Measurements from ENCODE around the gene VWA8. TPM values are rescaled to one million over a fixed set of nuclear protein-coding genes. Genes with fewer than 3 reads are reported as not detected.
"Not testable (repeated sequence)": the region's sequence is repeated elsewhere in the genome, so short reads cannot be mapped to it uniquely, and the experiment has no call there.

VWA8 gene
- polyA plus RNA-seq, 1 donor (not counting 4 experiments of a cell fraction or from before 2014, with no cell fraction given), result 17.8 TPM

DNA sequence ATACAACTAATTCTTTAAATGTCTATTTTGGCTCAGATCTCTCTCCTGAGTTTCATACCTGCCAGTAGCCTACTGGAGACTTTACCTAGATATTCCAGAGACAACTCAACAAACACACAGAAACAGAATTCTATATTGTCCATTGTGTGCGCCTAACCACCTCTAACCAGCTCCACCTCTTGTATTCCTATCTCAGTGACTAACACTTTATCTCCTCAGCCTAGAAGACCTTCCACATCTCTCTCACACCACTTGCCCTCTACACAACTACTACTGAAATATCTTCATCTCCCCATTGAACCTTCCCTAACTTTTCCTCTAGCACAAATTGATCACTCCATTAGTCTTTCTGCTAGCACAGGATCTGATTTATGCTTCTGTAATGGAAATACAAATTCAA, 6.7 kb downstream of the VWA8 start:
- H3K4me1 ChIP-seq (ENCODE audit: control insufficient read depth, extremely low read depth, insufficient read depth, low read length), result peaks cover 2% of the 10 kb centered on the region
- H3K4me3 ChIP-seq (ENCODE audit: control insufficient read depth in 2 of 3, extremely low read depth in 1 of 3, insufficient read depth in 2 of 3, low read depth in 1 of 3, low read length in 3 of 3), result no peak overlapping the region
- no peaks in the 10 kb centered on the region for H3K9me3 ChIP-seq (ENCODE audit: control insufficient read depth, low read depth, low read length)
- no peak for DNase-seq (ENCODE audit: low read depth, low spot score)
- no peaks in the 10 kb centered on the region for H3K9me1 ChIP-seq (ENCODE audit: control insufficient read depth, extremely low read depth, insufficient read depth, low read length)
- no peak overlapping the region for H3K27ac ChIP-seq (ENCODE audit: control insufficient read depth, insufficient read depth, low read length)
- no peak for FAIRE-seq
- H3K4me2 ChIP-seq (ENCODE audit: control insufficient read depth, extremely low read depth, insufficient read depth, low read depth, low read length), result no peak overlapping the region
- no peak for TF ChIP-seq EZH2 (IDR thresholded peaks at IDR 0.05; ENCODE audit: low read length)
- no peak for TF ChIP-seq CTCF (optimal IDR thresholded peaks at IDR 0.05 in 1 of 3, IDR thresholded peaks at IDR 0.05 in 1 of 3, conservative IDR thresholded peaks at IDR 0.05 in 1 of 3; ENCODE audit: extremely low read depth in 1 of 3, insufficient read depth in 2 of 3, low read length in 3 of 3)
- H4K20me1 ChIP-seq (ENCODE audit: control insufficient read depth, extremely low read depth, insufficient read depth, low read length), result no peaks in the 10 kb centered on the region
- H3K36me3 ChIP-seq (ENCODE audit: control insufficient read depth in 2 of 2, extremely low read depth in 1 of 2, insufficient read depth in 2 of 2, low read length in 2 of 2), result peaks cover 0 to 1% of the 10 kb centered on the region in 2 experiments
- dilution Hi-C loops (cut with MboI; ENCODE audit: extremely low pct_ligation_motif_present, low sequenced_read_pairs), result no loop called here
- H3K79me2 ChIP-seq (ENCODE audit: control insufficient read depth, insufficient read depth, low read length), result peaks cover 78% of the 10 kb centered on the region
- no peak overlapping the region for H3K9ac ChIP-seq (ENCODE audit: control insufficient read depth, extremely low read depth, insufficient read depth, low read length)
- no peak overlapping the region for H2AFZ ChIP-seq (ENCODE audit: control insufficient read depth, low read length)
- no peaks in the 10 kb centered on the region for H3K27me3 ChIP-seq (ENCODE audit: control insufficient read depth, extremely low read depth, insufficient read depth, low read length)

GRCh38 chr13:41952749-41953148, 8.2 kb downstream of the VWA8 start:
- dilution Hi-C loops (cut with MboI; ENCODE audit: extremely low pct_ligation_motif_present, low sequenced_read_pairs), result no loop called here
- no peak for FAIRE-seq

GRCh38 chr13:41949104-41949503, 11.8 kb downstream of the VWA8 start:
- H3K9me3 ChIP-seq (ENCODE audit: control insufficient read depth, low read depth, low read length); H3K36me3 ChIP-seq (ENCODE audit: control insufficient read depth in 2 of 2, extremely low read depth in 1 of 2, insufficient read depth in 2 of 2, low read length in 2 of 2); H3K9me1 ChIP-seq (ENCODE audit: control insufficient read depth, extremely low read depth, insufficient read depth, low read length); H3K27ac ChIP-seq (ENCODE audit: control insufficient read depth, insufficient read depth, low read length); dilution Hi-C loops (cut with MboI; ENCODE audit: extremely low pct_ligation_motif_present, low sequenced_read_pairs); FAIRE-seq; H3K27me3 ChIP-seq (ENCODE audit: control insufficient read depth, extremely low read depth, insufficient read depth, low read length); H3K4me2 ChIP-seq (ENCODE audit: control insufficient read depth, extremely low read depth, insufficient read depth, low read depth, low read length); H3K4me3 ChIP-seq (ENCODE audit: control insufficient read depth in 2 of 3, extremely low read depth in 1 of 3, insufficient read depth in 2 of 3, low read depth in 1 of 3, low read length in 3 of 3); H3K9ac ChIP-seq (ENCODE audit: control insufficient read depth, extremely low read depth, insufficient read depth, low read length); DNase-seq (ENCODE audit: low read depth, low spot score); H4K20me1 ChIP-seq (ENCODE audit: control insufficient read depth, extremely low read depth, insufficient read depth, low read length); H2AFZ ChIP-seq (ENCODE audit: control insufficient read depth, low read length); H3K4me1 ChIP-seq (ENCODE audit: control insufficient read depth, extremely low read depth, insufficient read depth, low read length): not testable (repeated sequence)
- H3K79me2 ChIP-seq (ENCODE audit: control insufficient read depth, insufficient read depth, low read length), result peaks cover 45% of the 10 kb centered on the region

More at GRCh38 chr13:41952749-41953148, 8.2 kb downstream of the VWA8 start:
- H3K36me3 ChIP-seq (ENCODE audit: control insufficient read depth in 2 of 2, extremely low read depth in 1 of 2, insufficient read depth in 2 of 2, low read length in 2 of 2), result peaks cover 0 to 1% of the 10 kb centered on the region in 2 experiments
- no peak for DNase-seq (ENCODE audit: low read depth, low spot score)
- H3K9ac ChIP-seq (ENCODE audit: control insufficient read depth, extremely low read depth, insufficient read depth, low read length), result no peak overlapping the region
- no peak overlapping the region for H3K4me3 ChIP-seq (ENCODE audit: control insufficient read depth in 2 of 3, extremely low read depth in 1 of 3, insufficient read depth in 2 of 3, low read depth in 1 of 3, low read length in 3 of 3)
- H3K27me3 ChIP-seq (ENCODE audit: control insufficient read depth, extremely low read depth, insufficient read depth, low read length), result no peaks in the 10 kb centered on the region
- TF ChIP-seq CTCF (optimal IDR thresholded peaks at IDR 0.05 in 1 of 3, IDR thresholded peaks at IDR 0.05 in 1 of 3, conservative IDR thresholded peaks at IDR 0.05 in 1 of 3; ENCODE audit: extremely low read depth in 1 of 3, insufficient read depth in 2 of 3, low read length in 3 of 3), result no peak
- TF ChIP-seq EZH2 (IDR thresholded peaks at IDR 0.05; ENCODE audit: low read length), result no peak
- no peak overlapping the region for H3K4me2 ChIP-seq (ENCODE audit: control insufficient read depth, extremely low read depth, insufficient read depth, low read depth, low read length)
- peaks cover 64% of the 10 kb centered on the region for H3K79me2 ChIP-seq (ENCODE audit: control insufficient read depth, insufficient read depth, low read length)
- no peak overlapping the region for H3K27ac ChIP-seq (ENCODE audit: control insufficient read depth, insufficient read depth, low read length)
- H3K9me3 ChIP-seq (ENCODE audit: control insufficient read depth, low read depth, low read length), result no peaks in the 10 kb centered on the region
- H2AFZ ChIP-seq (ENCODE audit: control insufficient read depth, low read length), result no peak overlapping the region
- no peaks in the 10 kb centered on the region for H3K9me1 ChIP-seq (ENCODE audit: control insufficient read depth, extremely low read depth, insufficient read depth, low read length)
- no peaks in the 10 kb centered on the region for H3K4me1 ChIP-seq (ENCODE audit: control insufficient read depth, extremely low read depth, insufficient read depth, low read length)
- no peaks in the 10 kb centered on the region for H4K20me1 ChIP-seq (ENCODE audit: control insufficient read depth, extremely low read depth, insufficient read depth, low read length)
